Measurements from ENCODE around the gene ZNF784.

The ZNF784 gene, protein sequence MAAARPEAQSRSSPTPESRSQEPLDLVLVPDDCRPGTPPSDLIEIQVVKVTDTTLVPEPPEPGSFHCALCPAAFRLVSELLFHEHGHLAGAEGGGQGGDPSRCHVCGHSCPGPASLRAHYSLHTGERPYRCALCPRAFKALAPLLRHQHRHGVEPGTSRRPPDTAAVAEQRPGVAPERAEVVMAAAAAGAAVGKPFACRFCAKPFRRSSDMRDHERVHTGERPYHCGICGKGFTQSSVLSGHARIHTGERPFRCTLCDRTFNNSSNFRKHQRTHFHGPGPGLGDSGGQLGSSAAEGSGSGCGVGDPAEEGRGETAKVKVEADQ

DNA sequence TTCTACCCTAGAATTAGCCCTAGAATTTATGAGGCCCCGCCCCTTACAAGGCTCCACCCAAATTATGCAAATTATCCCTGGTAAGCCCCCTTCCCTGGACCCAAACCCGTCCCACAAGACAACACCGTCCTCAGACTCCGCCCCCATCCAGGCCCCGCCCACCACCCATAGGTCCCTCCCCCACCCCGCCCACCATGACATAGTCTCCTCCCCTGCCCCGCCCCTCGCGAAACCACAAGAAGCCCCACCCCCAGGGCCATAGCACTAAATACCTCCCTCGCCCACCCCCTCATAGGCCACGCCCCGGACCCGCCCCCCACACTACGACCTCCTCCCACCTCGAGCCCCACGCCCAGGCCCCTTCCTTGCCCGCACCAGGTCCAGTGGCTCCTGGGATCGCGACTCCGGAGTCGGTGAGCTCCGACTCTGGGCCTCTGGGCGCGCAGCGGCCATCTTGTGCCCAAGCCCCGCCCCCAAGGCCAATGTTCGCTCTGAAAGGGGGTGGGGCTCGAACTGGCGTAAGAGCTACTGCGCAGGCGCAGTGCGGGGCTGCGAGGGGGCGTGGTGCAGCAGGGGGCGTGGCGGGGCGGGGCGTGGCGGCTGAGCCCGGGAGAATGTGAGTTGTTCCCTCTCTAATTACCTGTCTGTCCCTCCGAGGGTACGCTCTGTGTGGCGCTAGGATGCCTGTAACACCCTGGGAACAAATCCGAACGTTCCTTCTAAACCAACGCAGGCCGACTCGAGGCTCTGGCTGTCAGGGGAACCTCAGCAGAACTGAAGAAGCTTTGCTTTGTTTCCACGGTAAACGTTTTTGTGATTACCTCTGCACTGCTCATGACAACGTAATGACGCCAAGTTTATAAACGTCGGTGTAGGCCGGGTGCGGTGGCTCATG is at the start of gene ZNF784:
TSS of gene ZNF784 (minus strand) at position 458 of the 895 bp plus-strand sequence. CDS start at position 453, 5 bp downstream.
- peak; percentile 95 for DNase-seq

DNA sequence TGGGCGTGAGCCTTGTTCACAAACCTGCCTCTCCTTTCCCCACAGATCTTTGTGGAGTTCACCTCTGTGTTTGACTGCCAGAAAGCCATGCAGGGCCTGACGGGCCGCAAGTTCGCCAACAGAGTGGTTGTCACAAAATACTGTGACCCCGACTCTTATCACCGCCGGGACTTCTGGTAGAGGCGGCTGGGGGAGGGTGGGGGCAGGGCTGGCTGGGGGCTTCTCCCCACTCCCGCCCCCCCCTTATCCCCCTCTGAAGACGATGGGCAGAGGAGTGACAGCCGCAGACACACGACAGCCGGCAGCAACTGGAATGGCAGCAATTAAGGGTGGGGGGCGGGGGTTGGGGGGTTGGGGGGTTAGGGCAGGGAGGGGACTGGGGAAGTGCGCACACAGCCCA is 49.5 kb upstream of the ZNF784 start:
- no peak for DNase-seq

DNA sequence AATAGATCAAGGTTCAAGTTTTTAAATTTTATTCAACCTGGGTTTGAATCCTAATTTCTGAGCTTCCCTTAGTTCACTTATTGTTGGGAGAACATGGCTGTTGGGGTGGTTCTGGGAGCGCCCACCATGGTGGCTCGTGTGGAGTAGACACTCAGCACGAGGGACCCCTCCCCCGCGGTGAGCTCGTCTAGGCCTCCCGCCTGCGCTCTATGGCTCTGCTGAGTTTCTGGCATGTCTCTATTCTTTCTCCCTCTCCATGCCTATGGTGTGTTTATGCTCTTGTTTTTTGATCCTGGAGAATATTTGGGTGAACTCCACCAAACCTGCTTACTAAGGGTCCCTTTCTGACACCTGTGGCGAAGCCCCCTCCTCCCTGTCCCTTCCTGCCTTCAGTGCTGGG is 49.1 kb upstream of the ZNF784 start:
- no peak for DNase-seq

DNA sequence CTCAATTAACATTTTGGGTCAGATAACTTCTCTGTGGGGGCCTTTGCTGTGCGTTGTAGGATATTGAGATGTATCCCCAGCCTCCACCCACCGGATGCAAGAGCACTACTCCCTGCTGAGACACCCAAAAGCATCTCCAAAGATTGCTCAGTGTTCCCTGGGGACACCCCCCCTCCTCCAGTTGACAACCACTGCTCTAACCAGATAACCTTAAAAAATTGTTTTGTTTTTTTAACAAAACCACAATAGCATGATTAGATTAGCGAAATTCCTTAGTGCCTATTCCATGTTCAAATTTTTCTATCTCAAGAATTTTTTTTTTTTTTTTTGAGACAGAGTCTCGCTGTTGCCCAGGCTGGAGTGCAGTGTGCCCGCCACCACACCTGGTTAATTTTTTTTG is 48.1 kb upstream of the ZNF784 start:
- DNase-seq: no peak

DNA sequence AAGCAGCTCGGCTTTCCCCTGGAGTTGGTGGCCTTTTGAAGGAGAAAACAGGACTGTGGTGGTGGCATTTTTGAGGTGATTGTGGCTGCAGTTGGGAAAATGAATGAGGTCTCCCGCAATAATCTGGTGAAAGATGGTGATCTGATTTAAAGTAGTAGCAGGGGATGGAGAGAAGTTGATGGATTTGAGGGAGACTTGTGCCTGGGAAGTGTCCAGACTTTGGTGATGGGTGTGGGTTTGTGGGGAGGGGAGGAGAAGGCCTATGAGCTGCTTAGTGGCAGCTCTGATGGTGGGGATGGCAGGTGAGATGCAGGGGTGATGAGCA is 46.6 kb upstream of the ZNF784 start:
- DNase-seq: no peak

DNA sequence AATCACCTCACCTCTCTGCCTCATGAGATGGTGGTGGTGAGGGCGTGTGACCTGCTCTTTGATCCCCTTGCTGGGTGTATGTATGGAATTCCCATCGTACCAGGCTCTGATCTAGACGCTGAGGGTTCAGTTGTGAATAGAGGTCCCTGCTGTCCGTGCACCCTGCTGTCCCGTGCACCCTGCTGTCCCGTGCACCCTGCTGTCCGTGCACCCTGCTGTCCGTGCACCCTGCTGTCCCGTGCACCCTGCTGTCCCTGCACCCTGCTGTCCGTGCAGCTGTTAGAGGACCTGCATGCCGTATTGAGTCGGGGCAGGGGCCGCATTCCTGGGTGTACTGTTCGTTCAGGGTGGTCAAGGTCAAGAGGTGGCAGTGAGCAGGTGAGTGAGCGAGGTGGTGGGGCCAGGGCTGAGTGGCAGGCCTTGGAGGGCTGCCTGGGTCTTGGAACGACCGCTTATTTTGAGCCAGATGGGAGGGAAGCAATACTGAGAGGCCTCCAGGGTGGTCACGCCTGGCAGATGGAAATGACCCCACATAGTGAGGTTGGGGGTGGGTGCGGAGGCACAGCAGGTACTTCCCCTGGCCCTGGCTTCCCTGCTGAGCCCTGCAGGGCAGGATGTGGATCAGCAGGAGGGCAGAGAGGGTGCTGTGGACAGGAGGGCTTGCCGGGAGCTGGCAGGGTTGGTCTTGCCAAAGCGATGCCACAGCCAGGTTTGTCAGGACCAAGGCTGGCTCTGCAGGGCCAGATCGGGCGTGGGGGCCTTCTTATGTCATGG is 46.1 kb upstream of the ZNF784 start:
- DNase-seq: peak; percentile 60

DNA sequence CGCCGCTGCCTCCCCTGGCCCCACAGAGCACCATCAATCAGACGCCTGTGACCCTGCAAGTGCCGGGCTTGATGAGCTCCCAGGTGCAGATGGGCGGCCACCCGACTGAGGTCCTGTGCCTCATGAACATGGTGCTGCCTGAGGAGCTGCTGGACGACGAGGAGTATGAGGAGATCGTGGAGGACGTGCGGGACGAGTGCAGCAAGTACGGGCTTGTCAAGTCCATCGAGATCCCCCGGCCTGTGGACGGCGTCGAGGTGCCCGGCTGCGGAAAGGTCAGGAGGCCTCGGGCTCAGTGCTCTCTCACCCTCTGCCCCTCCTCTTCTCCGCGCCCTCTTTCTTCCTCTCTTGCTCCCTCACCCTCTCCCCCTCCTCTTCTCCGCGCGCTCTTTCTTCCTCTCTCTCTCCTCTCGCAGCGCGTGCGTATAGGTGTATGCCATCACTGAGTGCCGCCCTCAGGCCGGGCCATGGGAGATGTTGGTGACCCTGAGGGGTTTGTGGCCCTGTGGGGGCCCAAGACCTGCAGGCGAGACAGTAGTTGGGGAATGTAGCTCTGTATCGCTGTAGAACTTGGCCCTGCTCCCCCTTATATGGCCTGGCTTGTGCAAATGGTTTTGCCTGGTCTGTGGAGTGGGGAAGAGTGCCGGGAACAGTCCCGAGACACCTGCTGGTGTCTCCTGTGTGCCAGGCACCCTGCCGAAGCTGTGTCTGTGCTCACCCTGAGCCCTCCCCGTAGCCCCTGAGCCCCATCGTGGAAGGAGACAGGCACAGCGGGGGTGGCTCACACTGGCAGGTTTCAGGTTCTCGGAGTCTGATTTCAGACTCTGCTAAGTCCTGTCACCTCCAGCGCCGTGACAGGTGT is 45.3 kb upstream of the ZNF784 start:
- DNase-seq: no peak

DNA sequence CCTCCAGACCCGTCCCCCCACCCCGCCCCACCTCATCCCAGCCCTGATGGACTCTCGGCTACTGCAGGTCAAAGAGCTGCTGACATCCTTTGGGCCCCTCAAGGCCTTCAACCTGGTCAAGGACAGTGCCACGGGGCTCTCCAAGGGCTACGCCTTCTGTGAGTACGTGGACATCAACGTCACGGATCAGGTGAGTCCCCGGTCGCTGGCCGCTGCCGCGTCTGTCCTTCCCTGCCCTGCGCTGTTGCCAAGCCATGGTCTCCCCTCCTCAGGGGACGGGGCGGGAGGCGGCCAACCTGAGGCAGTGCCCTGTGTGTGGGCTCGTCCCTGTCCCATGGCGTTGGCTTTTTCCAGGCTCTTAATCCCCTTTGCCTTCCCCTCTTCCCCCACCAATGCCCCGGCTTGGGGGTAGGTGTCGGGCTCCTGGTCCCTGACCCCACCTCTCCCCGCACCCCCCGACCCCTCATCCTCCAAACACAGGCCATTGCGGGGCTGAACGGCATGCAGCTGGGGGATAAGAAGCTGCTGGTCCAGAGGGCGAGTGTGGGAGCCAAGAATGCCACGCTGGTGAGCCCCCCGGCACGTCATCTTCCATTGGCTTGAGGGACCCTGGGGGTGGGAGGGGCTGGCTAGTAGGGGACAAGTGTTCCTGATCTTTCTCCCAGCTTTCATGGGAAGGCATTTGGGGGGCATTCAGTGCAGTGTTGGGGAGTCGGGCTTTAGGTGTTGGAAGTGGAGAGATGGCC is 44.4 kb upstream of the ZNF784 start:
- no peak for DNase-seq

DNA sequence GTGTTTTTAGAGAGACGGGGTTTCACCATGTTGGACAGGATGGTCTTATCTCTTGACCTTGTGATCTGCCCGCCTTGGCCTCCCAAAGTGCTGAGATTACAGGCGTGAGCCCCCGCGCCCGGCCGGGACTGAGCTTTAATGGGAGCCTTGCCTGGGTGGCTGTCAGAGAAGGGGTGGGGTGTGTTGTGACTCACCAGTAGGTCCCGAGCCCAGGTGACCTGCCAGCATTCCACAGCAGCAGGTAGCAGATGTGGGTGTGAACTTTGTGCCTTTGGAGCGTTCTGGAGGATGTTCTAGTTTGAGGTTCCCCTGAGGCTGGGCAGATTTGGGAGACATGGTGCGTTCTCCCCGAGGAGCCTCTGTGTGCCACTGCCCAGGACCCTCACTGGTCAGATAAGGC is 43.6 kb upstream of the ZNF784 start:
- no peak for DNase-seq

DNA sequence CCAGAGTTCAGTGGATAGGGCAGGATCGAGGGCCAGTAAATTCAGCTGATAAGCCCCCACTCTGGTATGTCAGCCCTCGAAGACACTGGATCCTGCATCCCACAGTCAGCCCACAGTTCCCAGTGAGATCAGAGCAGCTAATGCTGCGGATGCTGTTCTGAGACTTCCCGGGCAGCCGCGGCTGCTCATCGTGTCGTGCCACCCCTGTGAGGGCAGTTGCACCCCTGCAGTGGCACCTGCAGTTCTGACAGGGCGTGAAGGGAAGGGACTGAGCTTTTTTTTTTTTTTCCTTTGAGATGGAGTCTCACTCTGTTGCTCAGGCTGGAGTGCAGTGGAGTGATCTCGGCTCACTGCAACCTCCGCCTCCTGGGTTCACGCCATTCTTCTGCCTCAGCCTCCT is 43.1 kb upstream of the ZNF784 start:
- no peak for DNase-seq

DNA sequence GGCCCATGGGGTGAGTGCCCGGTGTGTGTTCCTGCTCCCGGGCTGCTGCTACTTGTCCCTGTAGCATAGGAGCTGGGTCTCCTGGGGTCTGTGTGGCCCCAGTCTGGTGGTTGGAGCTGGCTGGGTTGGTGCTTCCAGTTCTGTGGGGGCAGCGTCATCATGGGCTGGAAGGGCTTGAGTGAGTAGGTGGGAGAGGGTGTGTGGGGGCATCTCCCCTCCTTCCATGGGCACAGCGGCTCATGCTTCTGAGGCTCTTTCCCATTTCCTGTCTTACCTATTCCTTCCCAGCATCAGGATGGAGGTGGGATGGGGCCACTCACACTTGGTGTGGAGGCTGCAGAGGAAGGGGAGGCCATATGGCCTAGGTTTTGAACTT is 42.6 kb upstream of the ZNF784 start:
- no peak for DNase-seq

DNA sequence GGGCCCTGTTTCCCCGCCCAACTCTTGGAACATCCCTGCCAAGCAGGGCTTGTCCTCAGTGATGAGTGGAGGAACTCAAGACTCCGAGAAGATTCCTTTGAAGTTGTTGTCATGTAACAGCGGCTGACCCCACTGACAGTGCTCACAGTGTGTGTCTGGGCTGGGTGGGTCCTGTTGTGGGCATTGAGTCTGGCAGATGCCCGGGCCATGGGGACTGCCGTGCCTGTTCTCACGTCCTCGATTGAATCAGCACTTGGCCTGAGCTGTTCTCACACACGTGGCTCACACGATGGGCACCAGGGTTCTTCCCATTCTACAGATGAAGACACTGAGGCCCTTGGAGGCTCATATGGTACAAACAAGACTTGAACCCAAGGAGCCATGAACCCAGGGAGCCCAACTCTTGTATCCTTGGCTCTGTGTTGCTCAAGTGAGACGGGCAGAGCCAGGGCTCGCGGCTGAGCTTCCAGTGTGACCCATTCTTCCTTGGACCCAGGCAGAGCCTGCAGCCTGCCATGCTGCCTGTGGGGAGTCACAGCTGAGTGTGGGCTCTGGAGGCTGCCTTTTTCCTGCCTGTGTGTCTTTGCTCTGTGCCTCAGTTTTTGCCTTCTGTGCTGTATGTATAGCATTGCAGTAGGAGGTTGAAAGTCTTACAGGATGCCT is 42.1 kb upstream of the ZNF784 start:
- DNase-seq: no peak

DNA sequence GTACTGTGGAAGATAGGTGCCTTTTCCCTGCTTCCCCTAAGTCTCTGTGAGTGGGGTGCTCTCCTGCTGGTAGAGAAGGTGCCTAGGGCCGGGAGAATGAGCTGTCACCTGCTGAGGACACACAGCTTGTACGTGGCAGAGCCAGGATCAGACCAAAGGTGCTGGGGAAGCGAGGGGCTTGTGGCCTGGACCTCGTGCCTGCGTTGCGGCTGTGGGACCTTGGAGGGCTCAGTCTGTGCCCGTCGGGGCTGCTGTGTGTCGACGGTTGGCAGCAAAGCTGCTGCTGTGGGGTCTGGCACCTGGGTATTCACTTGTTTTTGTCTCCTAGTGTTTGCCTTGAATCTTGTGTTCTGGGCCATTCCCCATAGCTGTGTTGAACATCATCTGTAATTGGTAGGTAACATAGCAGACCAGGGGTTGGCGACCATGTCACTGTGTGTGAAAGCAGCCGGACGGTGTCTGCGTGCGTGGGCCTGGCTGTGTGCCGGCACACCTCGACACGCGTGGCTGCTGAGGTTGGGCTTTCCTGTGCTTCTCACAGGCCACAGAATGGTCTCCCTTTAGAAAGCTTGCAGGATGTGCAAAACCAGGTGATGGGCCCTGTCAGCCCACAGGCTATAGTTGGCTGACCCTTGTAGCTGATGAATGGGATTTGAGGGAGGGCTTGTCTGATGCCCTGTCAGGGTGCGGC is 39.6 kb upstream of the ZNF784 start:
- DNase-seq: no peak

DNA sequence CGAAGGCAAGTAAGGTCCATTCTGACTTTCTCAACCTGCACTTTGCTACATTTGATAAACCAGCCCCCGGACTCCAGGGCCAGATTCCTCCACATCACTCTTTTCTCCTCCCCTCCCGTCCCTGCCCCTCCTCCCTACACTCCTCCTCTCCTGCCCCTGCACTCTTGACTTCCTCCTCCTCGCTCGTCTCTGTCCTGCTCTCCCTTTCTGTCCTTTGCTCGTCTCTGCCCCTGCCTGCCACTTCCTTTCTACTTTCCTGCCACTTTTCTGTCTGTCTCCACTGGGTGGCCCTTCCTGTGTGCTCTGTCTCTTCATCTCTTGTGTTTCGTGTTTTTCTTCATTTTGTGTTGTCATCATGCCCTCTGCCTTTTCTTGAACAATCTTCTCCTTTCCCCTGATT is 37.5 kb upstream of the ZNF784 start:
- DNase-seq: no peak

DNA sequence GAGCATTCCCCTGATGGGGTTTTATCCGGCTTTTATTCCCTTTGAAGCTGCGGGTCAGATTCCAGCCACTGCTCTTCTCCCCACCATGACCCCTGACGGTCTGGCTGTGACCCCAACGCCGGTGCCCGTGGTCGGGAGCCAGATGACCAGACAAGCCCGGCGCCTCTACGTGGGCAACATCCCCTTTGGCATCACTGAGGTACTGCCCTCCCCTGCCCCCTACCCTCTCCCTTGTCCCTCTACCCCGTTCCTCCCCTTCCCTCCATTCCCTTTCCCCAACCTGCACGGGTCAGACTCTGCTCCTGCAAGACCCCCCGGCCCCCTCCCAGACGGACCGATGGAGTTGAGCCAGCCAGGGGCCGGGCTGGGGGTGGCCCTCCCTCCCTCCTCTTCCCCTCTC is 36.6 kb upstream of the ZNF784 start:
- no peak for DNase-seq

DNA sequence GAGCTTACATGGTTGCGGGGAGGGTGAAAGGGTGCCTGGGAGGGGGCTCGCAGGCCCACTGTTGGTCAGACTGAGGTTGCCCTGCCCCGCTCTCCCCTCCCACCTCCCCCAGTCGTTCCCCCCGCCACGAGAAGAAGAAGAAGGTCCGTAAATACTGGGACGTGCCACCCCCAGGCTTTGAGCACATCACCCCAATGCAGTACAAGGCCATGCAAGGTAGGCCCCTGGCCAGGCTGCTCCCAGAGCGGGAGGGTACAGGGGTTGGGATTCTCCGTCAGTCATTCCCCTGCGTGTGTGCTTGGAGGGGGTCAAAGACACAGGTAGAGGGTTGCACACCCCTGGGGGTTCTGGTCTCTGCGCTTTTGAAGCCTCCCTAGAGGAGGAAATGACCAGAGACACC is 36.0 kb upstream of the ZNF784 start:
- no peak for DNase-seq

DNA sequence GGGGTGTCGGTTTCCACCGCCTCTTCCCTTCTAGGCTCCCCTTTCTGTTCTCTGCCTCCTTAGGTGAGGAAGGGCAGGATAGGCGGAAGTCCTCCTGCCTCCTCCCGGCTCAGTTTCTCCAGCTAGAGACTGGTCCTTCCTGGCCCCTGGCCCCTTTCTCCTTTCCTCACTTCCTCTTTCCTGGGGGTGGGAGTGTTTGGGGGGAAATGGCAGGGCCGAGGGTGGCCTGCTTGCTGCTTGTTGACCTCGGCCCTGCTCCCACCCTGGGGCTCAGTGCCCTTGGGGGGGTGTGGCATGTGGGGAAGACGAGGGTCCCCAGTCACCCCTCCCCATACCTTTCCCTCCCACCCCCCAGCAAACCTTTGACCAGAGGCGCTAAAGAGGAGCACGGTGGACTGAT is 35.5 kb upstream of the ZNF784 start:
- no peak for DNase-seq

DNA sequence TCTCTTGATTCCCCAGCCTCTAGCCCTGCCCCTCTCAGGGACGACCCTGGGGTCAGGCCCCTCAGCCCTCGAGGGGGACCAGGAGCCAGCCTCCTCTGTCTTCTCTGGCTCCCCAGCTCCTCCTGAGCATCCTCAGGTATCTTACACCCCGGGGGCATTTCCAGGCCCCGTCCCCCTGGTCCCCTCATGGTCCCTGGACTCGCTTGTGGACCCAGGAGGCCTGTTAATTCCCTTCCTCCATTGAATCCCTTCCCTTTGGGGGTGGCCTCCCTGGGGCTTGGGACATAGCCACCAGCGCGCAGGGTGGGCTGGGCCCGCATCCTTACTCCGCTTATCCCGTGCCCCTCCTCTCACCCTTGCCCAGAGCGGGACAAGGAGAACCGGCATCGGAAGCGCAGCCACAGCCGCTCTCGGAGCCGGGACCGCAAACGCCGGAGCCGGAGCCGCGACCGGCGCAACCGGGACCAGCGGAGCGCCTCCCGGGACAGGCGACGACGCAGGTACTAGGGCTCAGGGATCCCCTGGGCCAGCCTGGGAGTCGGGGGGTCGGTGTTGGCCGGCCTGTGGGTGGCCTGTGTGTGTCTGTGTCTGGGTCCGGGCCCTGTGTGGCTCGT is 34.6 kb upstream of the ZNF784 start:
- DNase-seq: no peak

DNA sequence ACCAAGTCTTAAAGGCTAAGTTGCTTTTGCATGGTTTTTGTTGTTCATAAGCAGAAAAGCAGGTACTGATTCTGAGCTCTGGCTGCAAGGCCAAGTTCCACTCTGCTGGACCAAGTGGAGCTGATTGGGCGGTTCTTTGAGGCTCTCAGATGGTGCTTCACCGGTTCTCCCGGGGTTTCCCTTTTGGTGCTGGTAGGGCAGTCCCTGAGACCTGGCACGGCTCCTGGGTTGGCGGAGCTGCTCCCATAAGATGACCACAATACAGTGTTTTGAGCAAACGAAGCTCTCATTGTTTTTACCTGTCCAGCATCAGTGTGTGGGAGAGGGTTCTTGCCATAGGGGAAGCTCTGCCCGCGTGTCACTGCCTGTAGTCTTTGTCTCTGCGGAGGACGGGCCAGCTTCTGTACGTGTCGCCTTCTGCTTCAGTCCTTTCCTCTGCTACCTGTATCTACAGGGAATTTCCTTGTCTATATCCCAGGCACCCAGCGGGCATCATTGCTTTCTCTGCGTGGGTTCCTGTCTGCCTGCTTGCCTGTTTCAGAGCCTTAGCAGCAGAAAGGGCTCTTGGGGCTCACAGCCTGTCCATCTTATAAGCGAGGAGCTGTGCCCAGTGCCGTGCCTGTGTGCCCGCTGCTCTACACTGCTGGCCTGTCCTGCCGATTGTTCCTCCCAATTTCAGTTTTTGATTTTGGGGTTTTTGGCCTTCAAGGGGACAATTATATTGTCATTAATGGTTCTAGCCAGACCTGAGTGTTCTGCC is 32.8 kb upstream of the ZNF784 start:
- DNase-seq: no peak

DNA sequence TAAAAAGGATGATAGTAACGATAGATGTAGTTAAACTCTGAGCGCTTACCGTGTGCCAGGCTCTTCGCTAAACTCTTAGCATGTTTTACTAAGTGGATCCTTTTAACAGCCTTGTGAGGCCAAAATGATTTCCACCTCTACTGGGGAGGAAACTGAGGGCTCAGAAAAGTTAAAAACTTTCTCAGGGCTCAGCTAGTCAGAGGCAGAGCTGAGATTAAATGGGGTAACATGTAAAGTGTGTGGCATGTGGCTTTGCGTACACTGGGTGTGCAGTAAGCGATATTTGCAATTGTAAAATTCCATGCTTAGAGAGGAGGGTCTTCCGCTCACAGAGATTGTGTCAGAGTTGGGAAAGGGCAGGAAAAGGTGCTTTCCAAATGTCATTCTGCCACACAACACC is 32.2 kb upstream of the ZNF784 start:
- DNase-seq: no peak
